COLO829 (cell line): ENCODE data around the gene DCUN1D2.
"Not testable (repeated sequence)": the region's sequence is repeated elsewhere in the genome, so short reads cannot be mapped to it uniquely, and the experiment has no call there.

Experiments
- DNase-seq: peaks from one replicate; pipeline ENCODE4 v3.0.0; 2012; ENCODE audit warnings: low spot score

The DCUN1D2 gene

GRCh38 chr13:113489549-113490495 lies 689 bp downstream of the DCUN1D2 start:
- no peak for DNase-seq

- DNase-seq: no peak
Observed at GRCh38 chr13:113489171-113489548, 1.4 kb downstream of the DCUN1D2 start.

GRCh38 chr13:113488283-113488682 lies 2.2 kb downstream of the DCUN1D2 start:
- DNase-seq: no peak

GRCh38 chr13:113486698-113487097 lies 3.8 kb downstream of the DCUN1D2 start:
- no peak for DNase-seq

GRCh38 chr13:113485545-113485944 lies 5.0 kb downstream of the DCUN1D2 start:
- no peak for DNase-seq

GRCh38 chr13:113483504-113484293 lies 6.8 kb downstream of the DCUN1D2 start:
- DNase-seq: no peak

GRCh38 chr13:113483081-113483480 lies 7.4 kb downstream of the DCUN1D2 start:
- no peak for DNase-seq

GRCh38 chr13:113479179-113479578 lies 11.3 kb downstream of the DCUN1D2 start:
- DNase-seq: no peak

- no peak for DNase-seq
Observed at GRCh38 chr13:113477724-113478123, 12.8 kb downstream of the DCUN1D2 start.

- DNase-seq: no peak
Observed at GRCh38 chr13:113476811-113477210, 13.7 kb downstream of the DCUN1D2 start.

GRCh38 chr13:113475911-113476310 lies 14.6 kb downstream of the DCUN1D2 start:
- DNase-seq: no peak

- no peak for DNase-seq
Observed at GRCh38 chr13:113475280-113475679, 15.2 kb downstream of the DCUN1D2 start.

- DNase-seq: no peak
Observed at GRCh38 chr13:113474179-113474578, 16.3 kb downstream of the DCUN1D2 start.

GRCh38 chr13:113472355-113473025 lies 18.0 kb downstream of the DCUN1D2 start:
- no peak for DNase-seq

GRCh38 chr13:113471844-113472243 lies 18.7 kb downstream of the DCUN1D2 start:
- DNase-seq: no peak

- not testable (repeated sequence) for DNase-seq
Observed at GRCh38 chr13:113470635-113471163, 19.8 kb downstream of the DCUN1D2 start.

GRCh38 chr13:113470073-113470472 lies 20.4 kb downstream of the DCUN1D2 start:
- DNase-seq: no peak

GRCh38 chr13:113469582-113469981 lies 20.9 kb downstream of the DCUN1D2 start:
- no peak for DNase-seq

- no peak for DNase-seq
Observed at GRCh38 chr13:113468472-113469201, 21.9 kb downstream of the DCUN1D2 start.

- no peak for DNase-seq
Observed at GRCh38 chr13:113468029-113468428, 22.5 kb downstream of the DCUN1D2 start.

- no peak for DNase-seq
Observed at GRCh38 chr13:113466383-113466782, 24.1 kb downstream of the DCUN1D2 start.
